Epithelial cell of esophagus (primary cell): Measurements from ENCODE around the gene ADPRH.
"Not testable (repeated sequence)": the region's sequence is repeated elsewhere in the genome, so short reads cannot be mapped to it uniquely, and the experiment has no call there.

Experiments used
- DNase-seq: peaks from one replicate; pipeline ENCODE4 v3.0.0; 2010; ENCODE audit warnings: low read depth
- H3K4me3 ChIP-seq: 2 replicates; pipeline ENCODE4 v1.5.1; 2011; ENCODE audit warnings: mild to moderate bottlenecking, low read length, control low read depth
- TF ChIP-seq, protein P1 (sequence below): IDR thresholded peaks from 2 replicates; pipeline ENCODE4 v1.5.1; 2011; ENCODE audit warnings: low read depth, mild to moderate bottlenecking, low read length, control low read depth, inconsistent platforms; ENCODE audit not compliant: insufficient read depth; ENCODE audit errors: missing control alignments

The ADPRH gene

DNA sequence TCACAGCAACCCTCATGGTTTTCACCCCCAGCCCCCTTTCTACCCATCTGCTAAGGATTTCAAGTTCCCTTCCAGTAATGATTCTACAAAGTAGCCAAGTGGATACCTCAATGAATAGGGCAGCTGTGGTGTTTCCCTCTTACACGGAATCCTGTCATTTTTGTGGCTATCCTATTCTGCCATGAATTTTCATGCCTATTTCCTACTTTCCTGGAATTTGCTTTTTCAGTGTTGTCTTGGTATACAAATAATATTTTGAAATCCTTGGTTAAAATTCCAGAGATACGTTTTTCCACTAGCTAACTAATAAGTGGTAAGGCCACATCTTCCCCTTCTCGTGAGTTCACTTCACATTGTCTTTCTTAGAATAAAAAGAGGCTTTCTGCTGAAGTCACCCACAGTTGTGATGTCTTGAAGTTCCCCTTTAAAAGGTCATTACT lies 7.5 kb downstream of the ADPRH start:
- H3K4me3 ChIP-seq = no peak overlapping the region
- TF ChIP-seq, protein P1, sequence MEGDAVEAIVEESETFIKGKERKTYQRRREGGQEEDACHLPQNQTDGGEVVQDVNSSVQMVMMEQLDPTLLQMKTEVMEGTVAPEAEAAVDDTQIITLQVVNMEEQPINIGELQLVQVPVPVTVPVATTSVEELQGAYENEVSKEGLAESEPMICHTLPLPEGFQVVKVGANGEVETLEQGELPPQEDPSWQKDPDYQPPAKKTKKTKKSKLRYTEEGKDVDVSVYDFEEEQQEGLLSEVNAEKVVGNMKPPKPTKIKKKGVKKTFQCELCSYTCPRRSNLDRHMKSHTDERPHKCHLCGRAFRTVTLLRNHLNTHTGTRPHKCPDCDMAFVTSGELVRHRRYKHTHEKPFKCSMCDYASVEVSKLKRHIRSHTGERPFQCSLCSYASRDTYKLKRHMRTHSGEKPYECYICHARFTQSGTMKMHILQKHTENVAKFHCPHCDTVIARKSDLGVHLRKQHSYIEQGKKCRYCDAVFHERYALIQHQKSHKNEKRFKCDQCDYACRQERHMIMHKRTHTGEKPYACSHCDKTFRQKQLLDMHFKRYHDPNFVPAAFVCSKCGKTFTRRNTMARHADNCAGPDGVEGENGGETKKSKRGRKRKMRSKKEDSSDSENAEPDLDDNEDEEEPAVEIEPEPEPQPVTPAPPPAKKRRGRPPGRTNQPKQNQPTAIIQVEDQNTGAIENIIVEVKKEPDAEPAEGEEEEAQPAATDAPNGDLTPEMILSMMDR = no peak
- no peak for DNase-seq

DNA sequence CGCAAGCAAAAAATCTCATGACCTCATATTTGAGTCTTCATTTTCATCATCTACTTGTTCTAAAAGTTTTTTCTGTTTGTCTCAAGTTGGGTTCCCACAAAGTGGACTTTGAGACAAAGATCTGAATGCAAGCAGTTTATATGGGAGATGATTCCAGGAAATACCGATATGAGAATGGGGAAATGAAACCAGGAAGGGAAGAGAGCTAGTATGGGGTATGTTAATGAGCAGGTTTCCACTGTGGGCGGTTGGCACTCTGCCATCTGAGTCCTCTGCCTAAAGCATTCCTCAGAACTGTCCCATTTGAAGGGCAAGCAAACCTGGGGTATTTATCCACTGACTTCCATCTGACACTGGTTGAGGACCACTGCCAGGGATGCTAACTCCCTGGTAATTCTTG lies 8.8 kb downstream of the ADPRH start:
- no peak overlapping the region for H3K4me3 ChIP-seq
- TF ChIP-seq, protein P1 = no peak
- DNase-seq = peak; percentile 13

DNA sequence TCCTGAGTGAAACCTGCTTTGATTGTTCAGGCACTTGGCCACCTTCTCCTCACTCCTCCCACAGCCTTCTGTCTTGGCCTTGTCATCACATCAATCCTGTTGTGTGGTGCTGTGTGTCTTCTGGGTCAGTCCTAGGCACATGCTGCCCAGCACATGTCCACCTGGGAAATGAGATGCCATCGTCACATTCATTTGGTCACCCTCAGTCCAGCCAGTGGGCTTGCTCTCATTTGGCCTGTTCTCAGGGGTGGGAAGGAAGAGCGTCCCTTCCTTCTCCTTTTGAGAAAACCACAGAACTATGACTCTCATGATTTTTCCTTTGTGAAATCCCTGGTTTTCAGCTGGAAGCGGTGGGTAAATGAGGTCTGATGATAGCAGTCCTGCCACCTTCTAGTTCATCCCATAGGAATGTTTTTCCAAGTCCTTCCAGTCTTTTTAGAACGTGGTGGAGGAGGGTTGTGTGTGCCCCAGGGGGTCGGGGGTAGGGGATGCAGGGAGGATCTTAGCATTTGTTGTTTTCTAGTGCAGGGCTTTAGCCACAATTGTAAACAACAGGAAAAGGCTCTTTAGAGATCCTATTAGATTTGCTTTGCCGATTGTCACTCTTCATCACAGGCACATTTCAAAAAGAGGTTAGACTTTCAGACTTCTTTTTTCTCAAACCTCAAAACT lies 9.9 kb downstream of the ADPRH start:
- DNase-seq = no peak
- no peak overlapping the region for H3K4me3 ChIP-seq
- TF ChIP-seq, protein P1 = no peak

DNA sequence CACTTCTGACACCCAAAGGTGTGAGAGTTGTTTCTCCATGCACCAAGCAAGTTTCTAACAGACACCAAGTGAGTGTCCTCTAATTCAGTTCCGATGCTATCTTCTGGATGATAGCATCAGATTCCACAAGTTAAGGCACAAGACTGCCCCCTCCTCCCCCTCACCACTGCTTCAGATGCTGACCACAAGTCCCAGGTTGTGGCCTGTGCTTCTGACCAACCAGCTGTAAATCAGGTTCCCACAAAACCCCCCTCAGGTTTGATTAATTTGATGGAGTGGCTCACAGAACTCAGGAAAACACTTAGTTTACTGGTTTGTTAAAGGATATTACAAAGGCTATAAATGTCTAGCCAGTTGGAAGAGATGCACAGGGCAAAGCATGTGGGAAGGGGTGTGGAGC lies 11.4 kb downstream of the ADPRH start:
- DNase-seq = no peak
- no peak overlapping the region for H3K4me3 ChIP-seq
- TF ChIP-seq, protein P1 = no peak

DNA sequence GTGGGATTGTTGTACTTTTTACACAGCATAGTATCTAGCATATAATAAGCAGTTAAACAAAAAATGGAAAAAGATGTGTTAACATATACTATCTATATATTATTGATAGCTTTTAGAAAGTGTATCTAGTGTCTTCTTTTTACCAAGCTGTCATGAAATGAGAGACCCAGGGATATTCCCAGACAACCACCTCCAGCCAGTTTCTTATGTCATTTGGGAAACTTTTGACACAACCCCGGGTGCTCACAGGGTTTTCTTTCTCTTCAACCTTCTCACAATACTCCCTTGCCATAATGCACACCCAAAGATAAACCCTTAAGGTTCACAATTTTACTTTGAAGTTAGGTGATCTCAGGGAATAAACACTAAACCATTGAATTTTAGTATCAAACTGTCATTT lies 13.6 kb downstream of the ADPRH start:
- DNase-seq = no peak
- no peak overlapping the region for H3K4me3 ChIP-seq
- TF ChIP-seq, protein P1 = no peak

DNA sequence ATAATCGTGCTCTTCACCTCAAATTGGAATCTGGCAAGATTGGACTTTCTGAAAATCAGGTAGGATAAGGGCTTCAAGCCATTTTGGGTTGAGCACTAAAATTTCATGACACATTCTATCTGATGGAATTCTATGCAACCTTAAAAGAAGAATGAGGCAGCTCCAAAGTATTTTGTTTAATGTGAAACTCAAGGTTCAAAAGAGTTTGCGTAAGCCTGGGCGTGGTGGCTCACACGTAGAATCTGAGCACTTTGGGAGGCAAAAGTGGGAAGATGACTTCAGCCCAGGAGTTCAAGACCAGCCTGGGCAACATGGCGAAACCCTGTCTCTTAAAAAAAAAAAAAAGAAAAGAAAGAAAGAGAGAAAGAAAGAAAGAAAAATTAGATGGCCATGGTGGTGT lies 14.8 kb downstream of the ADPRH start:
- no peak overlapping the region for H3K4me3 ChIP-seq
- no peak for DNase-seq
- TF ChIP-seq, protein P1 = no peak

DNA sequence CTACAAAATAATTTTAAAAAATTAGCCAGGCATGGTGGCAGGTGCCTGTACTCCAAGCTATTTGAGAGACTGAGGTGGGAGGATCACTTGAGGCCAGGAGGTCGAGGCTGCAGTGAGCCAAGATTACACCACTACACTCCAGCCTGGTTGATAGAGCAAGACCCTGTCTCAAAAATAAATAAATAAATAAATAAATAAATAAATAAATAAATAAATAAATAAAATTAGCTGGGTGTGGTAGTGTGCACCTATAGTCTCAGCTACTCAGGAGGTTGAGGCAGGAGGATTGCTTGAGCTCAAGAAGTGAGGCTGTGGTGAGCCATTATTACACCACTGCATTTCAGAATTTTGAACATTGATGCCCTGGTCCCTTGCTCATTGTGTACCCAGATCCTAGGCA lies 15.6 kb downstream of the ADPRH start:
- H3K4me3 ChIP-seq, DNase-seq: not testable (repeated sequence)
